Measurements from ENCODE around the gene ACAD9.
A peak's percentile ranks its signal among the peaks of the same experiment; 100 is the strongest.

The ACAD9 gene

DNA sequence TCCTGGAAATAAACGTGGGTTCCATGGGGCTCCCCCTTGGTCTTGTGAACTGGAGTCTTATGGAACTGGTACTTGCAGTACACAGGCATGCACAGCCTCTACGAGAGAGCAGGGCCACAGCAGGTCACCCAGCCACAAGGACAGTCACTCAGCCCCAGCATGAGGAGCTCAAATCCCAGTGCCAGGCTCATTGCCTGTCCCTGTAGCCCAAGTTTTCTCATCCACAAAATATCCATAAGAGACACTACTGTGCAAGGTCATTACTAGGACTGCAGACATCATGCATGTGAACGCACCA is 66.4 kb downstream of the ACAD9 start:
- TF ChIP-seq, protein P1, sequence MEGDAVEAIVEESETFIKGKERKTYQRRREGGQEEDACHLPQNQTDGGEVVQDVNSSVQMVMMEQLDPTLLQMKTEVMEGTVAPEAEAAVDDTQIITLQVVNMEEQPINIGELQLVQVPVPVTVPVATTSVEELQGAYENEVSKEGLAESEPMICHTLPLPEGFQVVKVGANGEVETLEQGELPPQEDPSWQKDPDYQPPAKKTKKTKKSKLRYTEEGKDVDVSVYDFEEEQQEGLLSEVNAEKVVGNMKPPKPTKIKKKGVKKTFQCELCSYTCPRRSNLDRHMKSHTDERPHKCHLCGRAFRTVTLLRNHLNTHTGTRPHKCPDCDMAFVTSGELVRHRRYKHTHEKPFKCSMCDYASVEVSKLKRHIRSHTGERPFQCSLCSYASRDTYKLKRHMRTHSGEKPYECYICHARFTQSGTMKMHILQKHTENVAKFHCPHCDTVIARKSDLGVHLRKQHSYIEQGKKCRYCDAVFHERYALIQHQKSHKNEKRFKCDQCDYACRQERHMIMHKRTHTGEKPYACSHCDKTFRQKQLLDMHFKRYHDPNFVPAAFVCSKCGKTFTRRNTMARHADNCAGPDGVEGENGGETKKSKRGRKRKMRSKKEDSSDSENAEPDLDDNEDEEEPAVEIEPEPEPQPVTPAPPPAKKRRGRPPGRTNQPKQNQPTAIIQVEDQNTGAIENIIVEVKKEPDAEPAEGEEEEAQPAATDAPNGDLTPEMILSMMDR (IDR thresholded peaks at IDR 0.05; ENCODE audit: control insufficient read depth, insufficient read depth, low read depth, low read length, missing control alignments), result no peak
- H3K4me3 ChIP-seq (ENCODE audit: control insufficient read depth, low read depth, low read length), result no peak overlapping the region
- DNase-seq (ENCODE audit: low read depth), result no peak

DNA sequence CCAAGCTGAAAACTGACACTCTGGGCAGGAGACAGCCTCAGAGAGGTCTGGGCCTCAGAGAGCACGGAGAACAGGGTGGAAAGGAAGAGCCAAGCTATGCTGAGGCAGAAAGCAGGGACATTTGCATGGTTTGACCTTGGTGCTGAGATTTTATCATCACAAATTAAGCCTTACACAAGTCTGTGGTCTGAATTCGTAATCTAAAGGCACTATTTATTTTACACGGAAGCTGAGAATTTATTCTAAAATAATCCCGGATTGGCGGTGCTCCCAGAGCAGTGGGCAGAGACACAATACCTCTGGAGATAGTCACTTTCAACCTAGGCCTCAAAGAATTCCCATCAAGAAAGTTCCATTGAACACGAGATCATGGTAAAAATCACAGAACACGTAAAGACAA is 67.0 kb downstream of the ACAD9 start:
- DNase-seq (ENCODE audit: low read depth), result peak; percentile 61
- TF ChIP-seq, protein P1 (IDR thresholded peaks at IDR 0.05; ENCODE audit: control insufficient read depth, insufficient read depth, low read depth, low read length, missing control alignments), result no peak
- H3K4me3 ChIP-seq (ENCODE audit: control insufficient read depth, low read depth, low read length), result no peak overlapping the region

DNA sequence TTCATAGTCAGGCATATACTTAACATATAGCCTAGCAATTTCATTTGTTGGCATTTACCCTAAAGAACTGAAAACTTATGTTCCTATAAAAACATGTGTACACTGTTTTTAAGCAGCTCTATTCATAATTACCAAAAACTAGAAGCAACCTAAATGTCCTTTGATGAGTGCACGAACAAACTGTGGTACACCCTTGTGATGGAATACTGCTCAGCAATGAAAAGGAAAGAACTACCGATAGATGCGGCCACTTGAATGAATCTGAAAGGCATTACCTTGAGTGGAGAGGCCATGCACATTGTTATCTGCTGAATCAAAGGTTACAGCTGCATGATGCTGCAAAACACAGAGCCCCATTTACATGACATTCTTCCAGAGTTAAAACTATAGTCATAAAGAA is 69.7 kb downstream of the ACAD9 start:
- no peak for DNase-seq (ENCODE audit: low read depth)
- TF ChIP-seq, protein P1 (IDR thresholded peaks at IDR 0.05; ENCODE audit: control insufficient read depth, insufficient read depth, low read depth, low read length, missing control alignments), result no peak
- H3K4me3 ChIP-seq (ENCODE audit: control insufficient read depth, low read depth, low read length), result no peak overlapping the region

DNA sequence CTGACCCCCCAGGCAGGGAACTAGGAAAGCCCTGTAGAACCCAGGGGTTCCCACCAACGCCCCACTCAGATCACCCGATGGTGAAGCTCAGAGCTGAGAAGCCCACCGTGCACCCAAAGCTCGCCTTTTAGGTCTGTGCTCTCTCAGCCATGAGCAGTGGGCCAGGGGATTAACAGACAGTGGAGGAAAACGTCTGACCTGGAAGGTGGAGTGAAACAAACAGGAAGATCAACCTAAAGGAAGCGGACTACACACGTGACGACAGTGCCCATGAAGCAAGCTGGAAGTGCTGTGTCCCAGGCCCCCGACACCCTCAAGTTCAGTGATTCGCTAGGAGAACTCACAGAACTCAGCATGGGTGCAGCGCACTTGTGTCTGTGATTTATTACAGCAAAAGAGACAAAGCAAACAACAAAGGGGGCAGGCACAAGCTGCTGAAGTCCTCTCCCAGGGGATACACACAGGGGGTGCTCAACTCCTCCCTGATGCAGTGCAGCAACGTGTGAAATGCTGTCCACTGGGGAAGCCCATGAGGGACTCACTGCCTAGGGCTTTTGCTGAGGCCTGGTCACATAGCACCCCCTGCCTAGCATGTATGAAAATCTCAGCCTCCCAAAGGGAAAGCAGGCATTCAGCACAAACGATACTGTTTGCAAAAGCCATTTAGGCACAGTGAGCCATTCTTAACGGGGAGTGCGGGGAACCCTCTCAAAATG is 71.0 kb downstream of the ACAD9 start:
- H3K4me3 ChIP-seq (ENCODE audit: control insufficient read depth, low read depth, low read length), result no peak overlapping the region
- TF ChIP-seq, protein P1 (IDR thresholded peaks at IDR 0.05; ENCODE audit: control insufficient read depth, insufficient read depth, low read depth, low read length, missing control alignments), result peak; percentile 39
- peak; percentile 0 for DNase-seq (ENCODE audit: low read depth)

DNA sequence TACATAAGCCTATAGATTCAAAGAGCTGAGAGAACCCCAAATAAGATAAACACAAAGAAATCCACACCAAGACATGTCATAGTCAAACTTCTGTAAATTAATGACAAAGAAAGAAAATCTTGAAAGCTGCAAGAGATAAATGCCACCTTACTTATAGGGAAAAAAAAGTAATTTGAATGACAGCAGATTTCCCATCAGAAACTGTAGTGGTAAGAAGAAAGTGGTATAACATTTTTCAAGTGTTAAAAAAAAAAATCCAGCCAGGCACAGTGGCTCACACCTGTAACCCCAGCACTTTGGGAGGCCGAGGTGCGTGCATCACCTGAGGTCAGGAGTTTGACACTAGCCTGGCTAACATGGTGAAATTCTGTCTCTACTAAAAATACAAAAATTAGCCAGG is 77.0 kb downstream of the ACAD9 start:
- TF ChIP-seq, protein P1 (IDR thresholded peaks at IDR 0.05; ENCODE audit: control insufficient read depth, insufficient read depth, low read depth, low read length, missing control alignments), result no peak
- no peak for DNase-seq (ENCODE audit: low read depth)
- H3K4me3 ChIP-seq (ENCODE audit: control insufficient read depth, low read depth, low read length), result no peak overlapping the region
